Suprapubic skin (tissue), 4 donors: ENCODE data around the gene C14orf180.

ENCODE experiments used
- POLR2A ChIP-seq, 2 donors: fragments of 450-650 bp; IDR thresholded peaks; one replicate each; pipeline ENCODE4 v1.6.1; 2017; ENCODE audit warnings: antibody characterized with exemption in 2 of 2, mild to moderate bottlenecking in 2 of 2, moderate library complexity in 2 of 2
- POLR2AphosphoS5 ChIP-seq, 3 donors: sonication (generic); formaldehyde crosslinking; IDR thresholded peaks; one replicate each; pipeline ENCODE4 v1.6.1; 2017; ENCODE audit warnings: antibody characterized with exemption in 3 of 3
- TF ChIP-seq, protein P1 (sequence below), 2 donors: fragments of 200-600 bp in 1 of 2; fragments of 450-650 bp in 1 of 2; sonication (generic) in 1 of 2; IDR thresholded peaks; one replicate each; pipeline ENCODE4 v1.5.1; 2016 to 2019; ENCODE audit warnings: antibody characterized with exemption in 2 of 2, mild to moderate bottlenecking in 1 of 2, moderate library complexity in 1 of 2

DNA sequence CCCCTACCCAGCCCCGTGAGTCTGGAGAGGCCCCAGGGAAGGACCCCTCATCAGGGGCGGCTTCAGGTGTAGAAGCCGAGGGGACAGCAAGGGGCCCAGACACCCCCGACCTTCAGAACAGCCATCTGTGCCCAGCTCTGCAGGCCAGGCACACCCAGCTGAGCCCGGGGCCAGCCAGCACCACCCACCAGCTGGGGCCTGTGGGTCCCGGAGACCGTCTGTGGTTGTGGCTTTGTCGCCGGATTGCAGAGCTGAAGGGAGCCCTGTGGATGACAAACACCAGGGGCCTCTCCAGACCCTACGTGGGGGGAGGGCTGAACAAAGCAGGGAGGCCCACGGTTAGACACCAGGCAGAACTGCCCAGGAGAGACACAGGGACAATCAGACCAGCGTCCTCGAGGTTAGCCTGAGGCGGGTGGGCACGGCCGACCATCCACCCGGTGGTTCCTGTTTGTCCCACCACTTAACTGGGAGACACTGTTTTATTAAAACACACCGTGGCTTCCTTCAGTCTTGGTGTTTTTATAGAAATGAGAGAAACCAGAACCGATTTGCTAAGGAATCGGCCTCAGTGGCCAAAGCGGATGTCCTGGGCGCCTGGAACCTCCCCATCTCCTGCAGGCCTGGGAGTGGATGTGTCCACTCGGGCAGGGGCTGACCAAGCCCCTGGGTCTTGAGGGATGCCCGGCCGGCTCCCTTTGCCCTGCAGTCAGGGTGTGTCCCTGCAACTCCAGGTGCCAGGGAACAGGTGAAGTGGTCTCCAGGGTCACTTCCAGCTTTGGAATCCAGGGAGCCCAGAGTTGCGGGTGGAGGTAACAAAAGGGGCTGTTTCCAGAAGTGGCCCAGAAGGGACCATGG, 10.0 kb downstream of the C14orf180 start:
- TF ChIP-seq POLR2AphosphoS5 (IDR thresholded peaks at IDR 0.05) (no peak), POLR2A (IDR thresholded peaks at IDR 0.05) (no peak)
- TF ChIP-seq, protein P1, sequence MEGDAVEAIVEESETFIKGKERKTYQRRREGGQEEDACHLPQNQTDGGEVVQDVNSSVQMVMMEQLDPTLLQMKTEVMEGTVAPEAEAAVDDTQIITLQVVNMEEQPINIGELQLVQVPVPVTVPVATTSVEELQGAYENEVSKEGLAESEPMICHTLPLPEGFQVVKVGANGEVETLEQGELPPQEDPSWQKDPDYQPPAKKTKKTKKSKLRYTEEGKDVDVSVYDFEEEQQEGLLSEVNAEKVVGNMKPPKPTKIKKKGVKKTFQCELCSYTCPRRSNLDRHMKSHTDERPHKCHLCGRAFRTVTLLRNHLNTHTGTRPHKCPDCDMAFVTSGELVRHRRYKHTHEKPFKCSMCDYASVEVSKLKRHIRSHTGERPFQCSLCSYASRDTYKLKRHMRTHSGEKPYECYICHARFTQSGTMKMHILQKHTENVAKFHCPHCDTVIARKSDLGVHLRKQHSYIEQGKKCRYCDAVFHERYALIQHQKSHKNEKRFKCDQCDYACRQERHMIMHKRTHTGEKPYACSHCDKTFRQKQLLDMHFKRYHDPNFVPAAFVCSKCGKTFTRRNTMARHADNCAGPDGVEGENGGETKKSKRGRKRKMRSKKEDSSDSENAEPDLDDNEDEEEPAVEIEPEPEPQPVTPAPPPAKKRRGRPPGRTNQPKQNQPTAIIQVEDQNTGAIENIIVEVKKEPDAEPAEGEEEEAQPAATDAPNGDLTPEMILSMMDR (IDR thresholded peaks at IDR 0.05), result no peak
